ENCODE data around the gene MEGF6. TPM values are rescaled to one million over a fixed set of nuclear protein-coding genes. Genes with fewer than 3 reads are reported as not detected.

Gene MEGF6
- total RNA-seq, 1 donor from 2014 or later: 64.7 TPM

DNA sequence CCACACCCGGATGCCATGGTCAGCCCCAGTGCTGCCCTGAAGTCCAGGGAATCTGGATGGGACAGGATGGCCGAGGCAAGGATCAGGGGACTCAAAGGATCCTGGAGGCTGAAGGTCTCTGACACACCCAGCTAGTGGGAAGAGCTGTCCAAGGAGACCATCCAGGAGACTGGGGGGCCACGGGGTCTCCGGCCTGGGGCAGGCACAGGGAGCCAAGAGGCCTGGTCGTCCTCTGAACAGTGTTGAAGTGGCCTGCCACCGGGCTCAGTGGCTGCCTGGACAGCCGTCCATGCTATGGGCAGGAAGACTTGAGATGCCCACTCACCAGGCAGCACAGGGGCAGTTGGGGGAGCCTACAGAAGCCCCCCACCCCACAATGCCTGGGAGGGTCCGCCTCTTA lies 41.9 kb downstream of the MEGF6 start:
- TF ChIP-seq, protein P1, sequence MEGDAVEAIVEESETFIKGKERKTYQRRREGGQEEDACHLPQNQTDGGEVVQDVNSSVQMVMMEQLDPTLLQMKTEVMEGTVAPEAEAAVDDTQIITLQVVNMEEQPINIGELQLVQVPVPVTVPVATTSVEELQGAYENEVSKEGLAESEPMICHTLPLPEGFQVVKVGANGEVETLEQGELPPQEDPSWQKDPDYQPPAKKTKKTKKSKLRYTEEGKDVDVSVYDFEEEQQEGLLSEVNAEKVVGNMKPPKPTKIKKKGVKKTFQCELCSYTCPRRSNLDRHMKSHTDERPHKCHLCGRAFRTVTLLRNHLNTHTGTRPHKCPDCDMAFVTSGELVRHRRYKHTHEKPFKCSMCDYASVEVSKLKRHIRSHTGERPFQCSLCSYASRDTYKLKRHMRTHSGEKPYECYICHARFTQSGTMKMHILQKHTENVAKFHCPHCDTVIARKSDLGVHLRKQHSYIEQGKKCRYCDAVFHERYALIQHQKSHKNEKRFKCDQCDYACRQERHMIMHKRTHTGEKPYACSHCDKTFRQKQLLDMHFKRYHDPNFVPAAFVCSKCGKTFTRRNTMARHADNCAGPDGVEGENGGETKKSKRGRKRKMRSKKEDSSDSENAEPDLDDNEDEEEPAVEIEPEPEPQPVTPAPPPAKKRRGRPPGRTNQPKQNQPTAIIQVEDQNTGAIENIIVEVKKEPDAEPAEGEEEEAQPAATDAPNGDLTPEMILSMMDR (IDR thresholded peaks at IDR 0.05; ENCODE audit: partially characterized antibody, unreplicated experiment): no peak
- no peaks in the 10 kb centered on the region for H3K36me3 Mint-ChIP-seq (ENCODE audit: unreplicated experiment)
- H3K9me3 Mint-ChIP-seq (ENCODE audit: unreplicated experiment): no peaks in the 10 kb centered on the region
- no peak overlapping the region for H3K27ac Mint-ChIP-seq (ENCODE audit: unreplicated experiment)
- peaks cover 4% of the 10 kb centered on the region for H3K27me3 Mint-ChIP-seq (ENCODE audit: unreplicated experiment)
- DNase-seq: no peak
- no peak overlapping the region for H3K4me3 Mint-ChIP-seq (ENCODE audit: unreplicated experiment)
- no peaks in the 10 kb centered on the region for H3K4me1 Mint-ChIP-seq (ENCODE audit: low read depth, unreplicated experiment)

DNA sequence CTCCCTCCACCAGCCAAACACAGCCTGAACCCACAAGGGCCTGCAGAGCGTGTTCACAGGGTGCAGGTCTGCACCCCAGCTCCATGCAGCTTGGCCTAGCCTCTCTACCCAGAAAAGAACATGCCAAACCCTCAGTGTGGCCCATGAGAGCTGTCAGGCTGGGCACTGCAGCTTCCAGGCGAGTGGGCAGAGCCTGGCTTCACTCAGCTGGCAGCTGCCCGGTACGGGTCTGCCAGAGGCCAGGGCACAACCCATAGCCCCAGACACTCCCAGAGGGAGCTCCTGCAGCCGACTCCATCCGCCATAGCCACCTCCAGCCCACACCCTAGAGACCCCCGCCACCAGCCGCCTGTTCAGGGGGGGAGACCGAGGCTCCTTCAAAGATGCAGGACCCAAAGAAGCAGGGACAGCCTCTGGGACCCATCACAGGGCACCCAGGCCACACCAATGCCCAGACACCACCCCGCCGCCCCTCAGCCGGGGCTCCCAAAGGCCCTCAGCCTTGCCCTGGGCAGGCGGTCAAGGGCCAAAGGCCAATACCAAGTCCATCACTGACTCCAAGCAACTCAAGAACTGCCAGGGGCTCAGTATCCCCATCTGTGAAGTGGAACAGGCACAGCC lies 42.4 kb downstream of the MEGF6 start:
- H3K27me3 Mint-ChIP-seq (ENCODE audit: unreplicated experiment): peaks cover 2% of the 10 kb centered on the region

DNA sequence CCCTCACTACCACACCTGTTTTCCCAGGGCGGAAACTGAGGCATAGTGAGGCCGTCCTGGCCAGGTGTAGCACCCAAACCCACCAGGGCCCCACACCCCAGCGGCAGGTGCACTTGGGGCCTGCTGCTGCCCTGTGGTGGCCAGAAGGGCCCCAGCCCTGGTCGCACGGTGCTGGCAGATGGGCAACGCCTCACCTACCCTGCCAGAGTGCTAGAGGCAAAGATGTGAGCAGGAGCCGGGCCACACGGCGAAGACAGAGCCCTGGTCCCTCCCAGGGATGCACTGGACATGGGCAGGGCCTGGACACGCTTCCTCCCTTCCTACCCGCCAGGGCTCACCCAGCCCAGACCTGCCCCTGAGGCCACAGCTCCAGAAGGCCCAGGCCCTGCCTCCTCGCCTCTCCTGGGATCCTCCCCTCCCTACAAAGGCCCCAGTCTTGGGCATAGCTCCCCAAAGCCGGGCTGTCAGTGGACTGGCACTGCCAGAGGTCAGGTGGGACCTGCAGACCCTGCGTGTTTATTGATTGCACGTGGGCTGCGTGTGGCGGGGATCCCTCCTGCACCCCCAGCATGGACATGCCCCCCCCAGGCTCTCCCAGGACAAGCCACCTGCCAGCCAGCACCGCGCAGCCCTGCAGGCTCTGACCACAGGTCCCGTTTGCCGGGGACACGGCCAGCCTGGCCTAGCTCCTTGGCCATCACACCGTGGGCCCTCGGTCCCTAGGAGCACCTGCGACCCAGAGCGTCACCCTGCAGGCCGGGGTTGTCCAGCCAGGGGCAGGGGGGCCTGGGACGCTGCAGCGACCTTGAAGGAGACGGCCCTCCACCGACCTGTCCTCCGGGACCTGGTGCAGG lies 44.1 kb downstream of the MEGF6 start:
- TF ChIP-seq, protein P1 (IDR thresholded peaks at IDR 0.05; ENCODE audit: partially characterized antibody, unreplicated experiment): no peak
- no peaks in the 10 kb centered on the region for H3K4me1 Mint-ChIP-seq (ENCODE audit: low read depth, unreplicated experiment)
- H3K4me3 Mint-ChIP-seq (ENCODE audit: unreplicated experiment): no peak overlapping the region
- no peaks in the 10 kb centered on the region for H3K36me3 Mint-ChIP-seq (ENCODE audit: unreplicated experiment)
- peaks cover 2% of the 10 kb centered on the region for H3K27me3 Mint-ChIP-seq (ENCODE audit: unreplicated experiment)
- no peak for DNase-seq
- no peak overlapping the region for H3K27ac Mint-ChIP-seq (ENCODE audit: unreplicated experiment)
- no peaks in the 10 kb centered on the region for H3K9me3 Mint-ChIP-seq (ENCODE audit: unreplicated experiment)

More for the DNA sequence above, 42.4 kb downstream of the MEGF6 start:
- TF ChIP-seq, protein P1 (IDR thresholded peaks at IDR 0.05; ENCODE audit: partially characterized antibody, unreplicated experiment): no peak
- H3K9me3 Mint-ChIP-seq (ENCODE audit: unreplicated experiment): no peaks in the 10 kb centered on the region
- no peak for DNase-seq
- H3K4me1 Mint-ChIP-seq (ENCODE audit: low read depth, unreplicated experiment): no peaks in the 10 kb centered on the region
- H3K36me3 Mint-ChIP-seq (ENCODE audit: unreplicated experiment): no peaks in the 10 kb centered on the region
- no peak overlapping the region for H3K27ac Mint-ChIP-seq (ENCODE audit: unreplicated experiment)
- no peak overlapping the region for H3K4me3 Mint-ChIP-seq (ENCODE audit: unreplicated experiment)

DNA sequence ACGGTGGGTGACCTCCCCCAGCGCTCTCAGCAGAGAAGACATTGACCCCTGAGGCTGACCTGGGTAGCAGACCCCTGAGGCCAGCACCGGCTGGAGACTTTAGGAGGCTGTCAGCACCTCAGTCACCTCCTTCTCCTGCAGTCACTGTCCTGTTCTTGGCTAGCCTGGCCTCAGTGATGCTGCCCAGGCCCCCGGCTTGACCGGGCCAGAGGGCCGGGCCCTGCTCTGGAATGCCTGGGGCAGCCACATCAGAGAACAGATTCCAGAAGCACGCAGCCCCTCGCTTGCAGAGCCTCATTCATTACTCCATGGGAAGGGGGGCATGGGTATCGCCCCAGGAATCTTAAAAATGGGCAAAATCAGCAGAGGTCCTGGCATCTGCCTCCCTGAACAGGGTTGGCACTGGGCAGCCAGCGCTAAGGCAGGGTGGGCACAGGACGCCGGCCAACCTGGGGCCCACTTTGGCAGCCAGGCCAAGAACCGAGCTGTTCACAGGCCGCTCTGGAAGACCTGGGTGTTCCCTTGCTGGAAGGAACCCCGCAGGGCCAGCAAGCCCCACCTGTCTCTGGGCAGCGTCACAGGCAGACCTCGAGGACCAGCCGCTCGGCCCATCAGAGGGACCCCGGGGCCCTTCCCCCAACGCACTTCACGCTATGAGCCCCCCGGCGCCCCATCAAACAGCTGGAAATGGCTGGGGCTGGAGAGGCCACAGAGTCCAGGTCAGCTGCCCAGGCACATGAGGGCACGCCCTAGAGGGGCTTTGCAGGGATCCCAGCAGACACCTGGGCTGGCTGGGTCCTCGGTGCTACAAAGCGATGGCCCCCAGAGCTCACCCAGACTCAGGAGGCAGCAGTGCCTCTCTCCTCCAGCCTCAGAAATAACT lies 45.1 kb downstream of the MEGF6 start:
- peaks cover 2% of the 10 kb centered on the region for H3K27me3 Mint-ChIP-seq (ENCODE audit: unreplicated experiment)

More for the DNA sequence above, 45.1 kb downstream of the MEGF6 start:
- H3K4me1 Mint-ChIP-seq (ENCODE audit: low read depth, unreplicated experiment): no peaks in the 10 kb centered on the region
- H3K9me3 Mint-ChIP-seq (ENCODE audit: unreplicated experiment): peaks cover 2% of the 10 kb centered on the region
- TF ChIP-seq, protein P1 (IDR thresholded peaks at IDR 0.05; ENCODE audit: partially characterized antibody, unreplicated experiment): no peak
- no peaks in the 10 kb centered on the region for H3K36me3 Mint-ChIP-seq (ENCODE audit: unreplicated experiment)
- no peak overlapping the region for H3K27ac Mint-ChIP-seq (ENCODE audit: unreplicated experiment)
- H3K4me3 Mint-ChIP-seq (ENCODE audit: unreplicated experiment): no peak overlapping the region
- DNase-seq: no peak
